Measurements from ENCODE around the gene PRKAG2.

DNA sequence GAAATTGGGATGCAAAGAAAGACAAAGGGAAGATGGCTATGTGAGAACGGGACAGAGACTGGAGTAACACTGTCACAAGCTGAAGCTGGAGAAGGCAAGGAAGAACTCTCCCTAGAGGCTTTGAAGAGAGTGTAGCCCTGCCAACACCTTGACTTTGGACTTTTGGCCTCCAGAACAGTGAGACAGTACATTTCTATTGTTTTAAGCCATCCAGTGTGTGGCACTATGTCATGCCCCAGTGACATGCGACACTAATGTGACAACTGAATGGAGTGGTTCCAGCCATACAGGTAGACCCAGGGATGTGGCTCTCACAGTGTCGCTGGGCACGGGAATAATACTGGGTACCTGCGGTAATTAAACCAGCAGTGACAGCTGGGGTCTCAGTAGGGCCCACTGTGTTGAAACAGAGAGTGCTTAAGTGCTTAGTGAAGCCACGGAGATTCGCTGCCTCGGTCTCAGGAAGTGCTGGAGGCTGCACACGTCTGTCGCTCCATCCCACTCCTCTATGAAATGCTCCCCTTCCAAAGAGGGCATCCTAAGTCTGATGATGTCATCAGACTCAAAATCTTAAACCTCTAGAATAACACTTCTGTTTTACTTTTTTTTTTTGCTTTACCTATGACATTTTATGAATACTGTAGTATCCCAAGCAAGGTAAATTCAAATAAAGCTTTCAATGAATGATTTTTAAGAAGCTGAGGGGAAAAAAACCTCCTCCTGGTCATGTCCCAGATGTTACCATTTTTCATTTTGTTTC, 202.6 kb downstream of the PRKAG2 start:
- TF ChIP-seq EZH2 (IDR thresholded peaks at IDR 0.05): no peak
- no peak for TF ChIP-seq POLR2AphosphoS5 (IDR thresholded peaks at IDR 0.05; ENCODE audit: borderline replicate concordance, low read depth, low read length)
- TF ChIP-seq FOXP2 (optimal IDR thresholded peaks at IDR 0.05; ENCODE audit: control extremely low read depth, extremely low read length, insufficient read depth): no peak

Data from SK-N-MC (cell line).